Renal cortex interstitium (tissue), 11 donors: ENCODE results near the gene EFCAB6. TPM values are rescaled to one million over a fixed set of nuclear protein-coding genes. Genes with fewer than 3 reads are reported as not detected.

ENCODE experiments used
- DNase-seq, 11 donors: peaks; one replicate each; pipeline ENCODE4 v3.0.0-alpha.2; 2013; ENCODE audit warnings: low read depth in 9 of 11, low spot score in 4 of 11; ENCODE audit errors: extremely low read depth in 1 of 11
- polyA plus RNA-seq, 3 donors: library from polyadenylated mRNA; unstranded; fragments of 120-200 nt; gene quantifications; one replicate each; pipeline ENCODE4 v1.2.1, GENCODE V29; 2013; ENCODE audit not compliant: insufficient read length in 3 of 3

Gene EFCAB6
- polyA plus RNA-seq, 3 donors, result 4.5 to 5.7 (median 5.3) TPM

DNA sequence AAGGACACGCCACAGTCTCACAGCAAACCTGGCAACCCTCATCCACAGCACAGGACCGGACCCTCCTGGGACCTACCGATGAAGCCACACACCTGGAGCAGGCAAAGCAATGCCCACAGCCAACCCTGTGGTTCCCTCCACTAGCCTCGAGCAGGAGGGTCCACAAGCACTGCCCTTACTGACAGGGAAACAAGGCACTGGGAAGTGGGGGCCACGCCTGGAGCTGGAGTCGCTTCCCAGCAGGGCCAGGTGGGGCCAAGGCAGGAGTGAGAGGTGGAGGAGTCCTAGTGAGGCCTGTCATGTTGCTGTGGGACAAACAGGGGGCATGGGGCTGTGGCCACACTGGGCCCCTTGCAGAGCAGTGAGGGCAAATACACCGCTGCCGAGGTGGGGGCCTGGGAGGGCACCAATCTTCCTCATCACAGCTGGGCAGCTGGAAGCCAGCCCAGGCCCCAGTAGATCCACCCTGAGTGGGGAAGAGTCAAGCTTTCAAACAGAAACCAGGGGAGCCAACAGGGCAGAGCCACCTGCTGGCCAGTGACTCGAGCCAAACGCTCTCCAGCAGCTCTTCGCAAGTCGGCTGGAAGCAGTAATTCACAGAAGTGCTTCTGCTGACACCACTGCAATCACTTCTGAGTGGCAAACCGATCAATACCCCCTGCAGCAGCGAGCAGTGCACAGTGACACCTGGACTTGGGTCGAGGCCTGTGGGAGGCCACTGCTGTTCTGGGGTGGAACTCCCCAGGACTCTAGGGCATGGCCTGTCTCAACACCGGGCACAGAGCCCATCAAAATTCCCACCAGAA lies 36.5 kb upstream of the EFCAB6 start:
- DNase-seq, result no peak

DNA sequence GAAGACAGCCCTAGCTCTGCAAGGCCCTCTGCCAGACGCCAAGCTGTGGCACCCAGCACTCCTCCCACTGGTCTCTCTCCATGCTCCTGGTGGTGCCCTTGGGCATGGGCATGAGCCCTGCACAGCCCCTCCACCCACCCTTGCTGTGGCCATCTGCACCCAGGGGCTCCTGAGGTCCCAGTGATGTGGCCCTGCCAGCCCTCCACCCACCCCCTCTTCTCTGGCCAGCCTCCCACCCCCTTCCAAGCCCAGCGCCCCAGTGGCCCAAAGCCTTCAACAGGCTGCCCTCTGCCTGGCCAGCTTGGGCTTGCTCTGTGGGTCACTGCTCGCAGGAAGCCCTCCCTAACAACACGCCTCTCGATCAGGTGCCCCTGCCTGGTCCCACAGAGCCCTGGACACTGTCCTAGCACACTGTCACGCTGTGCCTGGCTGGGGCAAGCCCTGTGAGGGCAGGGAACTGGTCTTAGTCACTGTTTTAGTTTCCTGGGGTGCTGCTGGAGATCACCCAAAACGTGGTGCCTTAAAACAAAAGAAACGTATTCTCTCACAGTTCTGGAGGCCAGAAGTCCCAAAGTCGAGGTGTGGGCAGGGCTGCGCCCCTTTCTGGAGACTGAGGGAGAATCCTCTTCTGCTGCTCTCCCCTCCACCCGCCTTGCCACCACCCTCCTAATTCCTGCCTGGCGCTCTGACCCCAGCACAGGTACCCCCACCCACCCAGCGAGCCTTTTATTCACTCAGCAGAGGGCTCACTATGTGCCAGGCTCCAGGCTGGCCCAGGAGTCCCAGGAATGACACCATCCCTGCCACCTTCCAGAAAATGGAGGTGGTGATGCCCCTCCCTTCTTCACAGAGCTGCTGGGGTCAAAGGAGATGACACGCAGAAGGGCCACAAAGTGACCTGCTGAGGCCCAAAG lies 35.5 kb upstream of the EFCAB6 start:
- no peak for DNase-seq

DNA sequence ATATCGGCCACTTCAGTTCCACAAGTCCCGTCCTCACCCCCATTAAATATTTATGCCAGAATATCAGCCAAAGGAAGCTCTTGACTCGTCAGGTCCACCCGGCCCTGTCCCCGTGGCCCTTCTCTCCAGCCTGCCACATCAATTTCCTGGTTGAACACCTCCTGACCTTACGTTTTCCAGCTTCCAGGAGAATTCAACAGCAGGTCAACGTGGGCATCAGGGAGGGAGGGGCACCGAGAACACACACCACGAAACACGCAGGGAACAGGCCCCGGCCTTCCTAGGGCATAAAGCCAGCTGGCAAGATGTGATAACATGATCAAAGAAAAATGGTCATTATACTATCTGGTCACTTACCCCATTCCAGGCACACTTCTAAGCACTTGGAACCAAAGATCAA lies 34.9 kb upstream of the EFCAB6 start:
- DNase-seq, result no peak

DNA sequence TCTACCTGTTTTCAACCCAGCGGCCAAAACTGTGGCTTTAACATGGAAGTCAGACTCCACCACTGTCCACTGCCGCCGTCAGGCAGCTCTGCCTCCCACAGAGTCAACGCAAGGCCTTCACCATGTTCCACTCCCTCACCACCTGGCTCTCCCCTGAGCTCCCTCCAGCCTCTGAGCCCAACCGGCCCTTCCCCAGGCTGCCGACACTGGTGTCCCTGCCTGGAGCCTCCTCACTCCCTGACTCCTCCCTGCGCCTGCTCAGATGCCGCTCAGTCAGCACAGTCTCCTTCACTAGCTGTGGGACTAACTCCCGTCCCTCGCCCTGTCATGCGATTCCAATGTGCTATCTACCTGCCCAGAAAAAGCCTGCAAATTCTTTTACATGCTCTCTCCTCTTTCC lies 33.9 kb upstream of the EFCAB6 start:
- DNase-seq, result no peak

DNA sequence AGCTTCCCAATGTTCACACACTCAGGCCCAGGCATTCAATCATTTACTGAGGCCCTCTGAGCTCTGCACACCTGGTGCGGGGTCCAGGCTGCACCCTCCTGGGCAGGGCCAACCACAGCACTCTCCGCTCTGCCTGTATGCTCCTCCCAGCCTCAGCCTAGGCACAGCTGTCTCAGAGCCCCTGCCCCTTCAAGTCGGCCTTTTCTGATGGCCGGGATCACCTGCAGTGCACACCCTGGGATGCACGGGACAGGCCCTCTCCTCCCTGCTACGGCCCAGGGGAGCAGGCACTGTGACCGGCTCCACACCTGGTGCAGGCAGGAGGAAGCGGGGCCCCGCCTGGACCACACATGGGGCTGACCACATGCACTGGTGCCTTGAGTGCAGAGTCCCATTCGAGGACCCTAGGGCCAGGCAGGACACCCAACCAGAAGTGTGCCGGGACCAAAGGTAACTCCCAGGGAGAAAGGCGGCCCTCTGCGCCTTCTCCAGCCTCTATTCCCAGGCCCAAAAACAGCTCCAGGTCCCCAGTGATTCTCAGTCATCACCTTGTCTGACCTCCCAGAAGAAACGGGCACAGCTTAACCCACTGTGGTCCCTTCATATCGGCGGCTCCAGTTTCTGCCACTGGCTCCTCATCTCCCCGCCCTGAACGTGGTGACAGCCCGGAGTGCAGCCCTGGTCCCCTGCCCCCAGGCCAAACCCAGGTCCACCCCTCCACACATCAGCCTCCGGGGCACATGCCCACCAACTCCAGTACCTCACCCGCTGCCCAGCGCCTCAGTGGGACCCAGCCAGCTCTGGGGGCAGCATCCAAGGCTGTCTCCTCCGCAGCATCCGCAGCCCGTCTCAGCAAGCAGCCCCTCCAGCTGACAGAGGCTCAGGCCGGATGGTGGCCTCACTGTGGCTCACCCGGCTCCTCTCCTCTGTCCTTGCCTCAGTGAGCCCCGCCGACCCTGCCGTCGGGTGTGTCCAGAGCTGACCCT lies 32.7 kb upstream of the EFCAB6 start:
- no peak for DNase-seq

DNA sequence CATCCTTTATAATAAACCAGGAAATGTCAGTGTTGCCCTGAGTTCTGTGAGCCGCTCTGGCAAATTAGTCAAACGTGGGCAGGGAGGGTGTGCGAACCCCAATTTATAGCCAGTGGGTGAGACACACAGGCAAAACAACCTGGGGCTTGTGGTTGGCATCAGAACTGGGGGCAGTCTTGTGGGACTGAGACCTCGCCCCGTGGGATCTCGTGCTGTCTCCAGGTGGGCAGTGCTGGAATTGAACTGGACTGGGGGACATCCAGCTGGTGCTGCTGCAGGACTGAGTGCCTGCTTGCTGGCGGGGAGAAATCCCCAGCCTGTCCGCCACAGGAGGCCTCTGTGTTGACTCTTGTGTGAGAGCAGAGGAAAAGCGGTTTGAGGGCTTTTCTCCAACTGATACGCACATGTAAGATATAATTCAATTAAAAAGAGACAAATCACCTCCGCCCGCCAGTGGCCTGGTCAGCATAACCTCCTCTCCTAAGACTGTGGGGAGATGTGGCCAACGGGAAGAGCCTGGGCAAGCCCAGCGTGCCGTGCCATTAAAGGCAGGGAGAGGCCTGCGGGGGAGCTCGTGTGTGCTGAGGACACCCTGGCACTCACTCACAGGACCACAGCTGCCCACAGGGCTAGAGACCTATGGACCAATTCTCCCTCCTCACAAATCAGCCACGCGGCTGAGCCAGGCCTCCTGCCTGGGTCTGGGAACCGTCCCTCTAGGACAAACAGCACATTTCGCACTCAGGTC lies 31.9 kb upstream of the EFCAB6 start:
- no peak for DNase-seq

DNA sequence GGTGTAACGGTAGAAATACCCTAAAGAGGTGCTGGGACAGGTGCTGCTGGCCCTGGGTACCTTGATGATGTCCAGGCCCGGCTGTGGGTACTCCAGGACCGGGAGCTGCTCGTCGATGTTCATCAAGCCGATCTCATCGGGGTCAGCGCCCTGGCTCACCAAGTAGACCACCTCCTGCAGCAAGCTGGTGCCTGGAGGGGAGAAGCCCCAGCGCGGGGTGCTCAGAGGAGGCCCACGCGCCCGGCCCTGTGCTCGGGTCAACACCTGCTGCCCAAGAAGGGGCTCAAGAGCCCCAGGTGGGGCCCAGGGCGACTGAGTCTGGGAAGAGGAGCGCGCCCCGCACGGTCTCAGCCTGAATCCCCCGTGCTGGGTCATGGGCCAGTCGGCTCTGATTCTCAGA lies 29.6 kb upstream of the EFCAB6 start:
- DNase-seq, result no peak

DNA sequence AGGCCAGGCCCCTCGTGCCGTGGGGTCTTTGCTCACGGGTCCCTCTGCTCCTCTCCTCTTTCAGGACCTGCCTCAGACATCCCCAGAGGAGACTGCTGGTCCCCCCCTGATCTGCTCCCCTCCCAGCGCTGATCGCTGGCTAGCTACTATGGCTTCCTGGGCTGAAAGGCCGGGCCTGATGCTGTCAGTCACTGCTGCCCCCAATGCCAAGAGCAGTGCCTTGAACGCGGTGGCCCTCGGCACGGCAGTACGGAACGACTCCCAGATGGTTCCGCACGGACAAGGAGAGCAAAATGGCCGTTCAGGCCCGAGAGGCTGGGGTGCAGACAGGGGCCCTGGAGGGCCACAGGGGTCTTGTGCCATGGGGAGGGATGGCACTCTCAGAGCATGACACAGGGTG lies 28.7 kb upstream of the EFCAB6 start:
- no peak for DNase-seq

DNA sequence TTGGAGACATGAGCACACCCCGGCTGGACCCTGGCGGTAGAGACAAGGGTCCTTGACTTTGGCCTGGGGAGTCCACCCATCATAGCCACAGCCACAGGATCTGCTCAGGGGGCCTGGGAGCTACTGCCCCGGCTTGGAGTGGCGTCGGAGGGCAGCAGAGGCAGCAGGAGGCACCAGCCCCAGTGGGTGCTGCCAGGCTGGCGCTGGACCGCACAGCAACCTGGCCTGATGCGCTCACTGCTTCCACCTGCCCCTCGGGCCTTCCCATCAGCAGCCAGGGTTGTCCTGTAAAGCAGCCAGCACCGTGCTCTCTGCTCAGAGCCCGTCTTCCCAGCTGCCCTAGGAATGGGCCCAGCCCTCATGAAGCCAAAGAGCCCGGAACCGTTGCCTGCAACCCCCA lies 28.3 kb upstream of the EFCAB6 start:
- DNase-seq, result no peak

DNA sequence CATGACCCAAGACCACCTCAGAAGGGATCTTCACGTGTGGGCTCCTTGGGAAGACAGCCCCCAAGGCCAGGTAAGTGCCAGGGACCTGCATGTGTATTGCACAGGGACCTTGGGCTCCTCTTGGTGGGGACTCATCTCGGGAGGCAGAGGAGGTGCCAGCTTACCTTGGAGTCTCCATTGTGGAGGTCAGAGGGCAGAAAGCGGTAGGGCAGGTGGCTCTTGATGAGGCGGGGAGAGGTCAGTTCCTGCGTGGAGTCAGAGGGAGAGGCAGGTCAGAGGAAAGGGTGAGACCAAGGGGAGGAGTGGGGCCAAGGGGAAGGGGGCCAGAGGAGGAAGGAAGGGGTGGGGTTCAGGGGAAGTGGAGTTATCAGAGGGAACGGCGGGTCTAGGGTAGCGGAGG lies 27.7 kb upstream of the EFCAB6 start:
- no peak for DNase-seq

DNA sequence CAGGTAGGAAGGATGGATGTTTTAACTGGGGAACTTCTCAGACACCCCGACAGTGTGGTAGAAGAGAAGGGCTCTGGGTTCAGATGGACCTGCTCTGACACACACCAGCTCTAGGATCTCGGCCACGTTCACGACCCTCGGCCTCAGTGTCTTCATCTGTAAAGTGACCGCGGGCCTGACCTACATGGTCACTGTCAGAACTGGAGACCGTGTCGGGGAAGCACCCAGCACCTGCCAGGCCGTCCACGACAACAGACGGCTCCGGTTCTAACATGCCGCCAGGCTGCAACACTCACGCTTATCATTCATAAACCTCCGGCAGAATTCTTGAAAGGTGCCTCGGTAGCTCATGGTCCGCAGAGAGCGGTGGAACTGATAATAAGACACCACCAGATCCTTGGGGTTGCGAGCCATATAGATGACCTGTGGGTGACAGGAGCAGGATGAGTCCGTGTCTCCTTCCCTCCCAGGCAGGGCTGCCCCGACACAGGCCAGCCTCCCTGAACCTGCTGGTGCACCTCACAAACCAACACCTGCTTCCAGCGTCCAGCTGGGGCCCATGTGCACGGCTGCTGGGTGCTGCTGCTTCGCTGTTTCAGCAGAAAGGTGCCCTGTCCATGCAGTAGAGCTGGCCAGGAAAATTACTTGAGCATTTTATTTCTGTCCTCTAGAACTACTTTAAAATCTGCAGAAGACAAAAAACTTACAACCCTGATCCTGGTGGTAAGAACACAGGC lies 26.6 kb upstream of the EFCAB6 start:
- DNase-seq, result no peak

DNA sequence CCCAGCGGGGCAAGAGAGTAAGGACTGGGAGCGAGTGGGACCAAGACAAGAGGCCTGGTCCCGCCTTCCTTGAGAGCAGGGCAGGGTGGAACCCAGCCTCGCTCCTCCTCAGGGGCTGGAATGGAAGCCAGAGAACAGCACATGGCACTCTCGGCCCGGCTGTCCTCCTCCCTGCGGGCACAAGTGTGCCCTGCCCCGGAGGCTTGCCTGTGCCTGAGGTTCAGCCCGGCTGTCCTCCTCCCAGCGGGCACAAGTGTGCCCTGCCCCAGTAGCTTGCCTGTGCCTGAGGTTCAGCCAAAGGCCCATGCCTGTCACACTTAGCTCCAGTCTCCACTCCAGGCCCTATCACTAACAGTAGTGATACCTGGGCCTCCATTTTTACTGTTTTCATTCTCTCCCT lies 26.1 kb upstream of the EFCAB6 start:
- no peak for DNase-seq

DNA sequence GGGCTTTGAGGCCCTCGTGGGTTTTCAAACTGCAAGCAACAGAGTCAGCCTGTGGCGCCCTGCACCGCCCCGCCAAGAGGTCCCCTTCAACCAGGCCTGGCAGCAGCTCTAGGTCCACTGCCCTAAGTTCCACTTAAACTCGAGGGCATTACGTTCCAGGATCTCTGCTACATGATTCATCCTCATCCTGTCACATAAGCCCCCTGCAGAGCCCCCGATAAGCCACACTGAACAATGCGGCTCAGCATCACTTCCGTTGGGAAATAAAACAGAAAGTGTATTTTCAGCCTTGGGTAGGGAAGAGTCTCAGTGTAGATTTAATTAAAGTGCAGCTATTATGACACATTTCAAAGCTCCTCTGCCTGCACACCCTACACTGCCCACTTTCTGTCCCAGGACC lies 25.6 kb upstream of the EFCAB6 start:
- no peak for DNase-seq

DNA sequence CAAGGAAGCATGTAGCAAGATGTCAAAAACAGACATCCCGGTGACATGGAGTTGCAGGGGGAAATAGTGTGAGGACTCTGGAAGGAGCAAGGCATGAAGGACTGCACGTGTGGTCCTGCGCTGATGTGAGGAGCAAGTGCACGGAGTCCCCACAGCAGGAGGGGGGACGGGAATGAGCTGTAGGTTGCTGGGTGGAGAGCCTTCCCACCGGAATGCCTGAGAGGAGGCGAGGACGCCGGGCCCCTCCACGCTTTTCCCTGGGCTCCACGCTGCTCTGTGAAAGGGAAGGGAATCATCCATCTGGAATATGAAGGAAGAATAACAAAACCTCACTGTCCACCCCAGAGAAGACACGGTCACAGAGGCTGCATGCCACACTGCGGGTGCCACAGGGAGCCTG lies 23.6 kb upstream of the EFCAB6 start:
- DNase-seq, result no peak

DNA sequence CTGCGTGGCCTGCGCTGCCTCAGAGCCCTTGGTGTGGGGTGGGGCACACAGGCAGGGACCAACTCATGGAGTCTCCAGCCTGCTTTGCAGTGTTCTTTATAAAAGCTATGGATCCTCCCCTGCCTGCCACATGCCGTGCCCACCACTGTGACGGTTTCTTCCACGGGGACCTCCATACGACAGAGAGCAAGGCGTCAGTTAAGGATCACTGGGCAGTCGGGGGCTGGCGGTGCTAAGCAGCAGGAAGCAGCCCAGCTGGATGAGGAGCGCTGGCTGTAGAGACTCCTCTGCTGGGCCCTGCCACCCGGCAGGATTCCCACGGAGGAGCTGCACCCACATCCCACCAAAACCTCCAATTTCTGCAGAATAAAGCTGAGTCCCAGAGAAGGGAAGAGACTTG lies 23.1 kb upstream of the EFCAB6 start:
- DNase-seq, result peak in 1 of 11 donors; percentile 35

DNA sequence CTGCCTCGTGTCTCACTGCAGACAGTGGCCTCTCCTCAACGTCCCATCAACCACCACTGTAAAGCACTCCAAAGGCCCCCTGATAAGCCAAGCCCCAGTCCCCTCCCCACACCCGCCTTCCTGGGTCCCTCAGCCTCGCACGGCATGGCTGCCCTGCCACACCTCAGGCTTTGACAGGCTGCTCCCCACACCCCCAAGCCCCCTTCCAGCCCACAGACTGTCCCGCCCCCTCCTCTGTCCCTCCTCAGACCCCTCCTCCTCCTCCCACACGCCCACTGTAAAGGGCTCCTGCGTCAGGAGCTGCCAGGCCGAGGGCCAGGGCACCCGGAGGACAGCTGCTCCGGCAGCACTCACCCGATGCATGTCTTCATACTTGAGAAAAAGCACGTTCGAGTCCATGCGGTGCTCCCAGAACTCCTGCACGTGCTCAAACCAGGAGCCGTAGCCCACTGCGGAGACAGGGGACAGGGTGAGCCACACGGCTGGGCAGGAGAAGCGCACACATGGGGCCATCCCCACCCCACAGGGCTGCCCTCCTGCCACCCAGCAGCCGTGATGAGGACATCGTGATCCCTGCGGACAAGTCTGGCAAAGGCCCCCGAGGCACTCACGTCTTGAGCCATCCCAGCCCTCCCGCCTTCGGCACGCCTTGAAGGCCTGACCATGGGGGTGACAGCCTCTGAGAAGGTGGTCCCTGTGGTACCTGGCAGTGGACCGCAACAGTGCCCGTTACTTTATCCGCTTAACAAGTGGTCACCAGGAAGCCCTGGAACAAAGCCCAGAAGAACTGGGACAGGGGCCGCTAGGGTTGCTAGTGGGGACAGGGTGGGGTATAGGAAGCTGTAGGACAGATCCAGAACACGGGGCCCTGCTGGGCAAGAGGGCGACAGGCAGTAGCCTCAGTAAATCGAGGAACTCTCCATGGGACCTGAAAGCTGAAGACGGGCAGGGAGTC lies 21.5 kb upstream of the EFCAB6 start:
- no peak for DNase-seq
